ENCODE data around the gene CPA3. TPM values are rescaled to one million over a fixed set of nuclear protein-coding genes. Genes with fewer than 3 reads are reported as not detected.

CPA3 gene
- total RNA-seq, 1 experiment from 2014 or later, result not detected

DNA sequence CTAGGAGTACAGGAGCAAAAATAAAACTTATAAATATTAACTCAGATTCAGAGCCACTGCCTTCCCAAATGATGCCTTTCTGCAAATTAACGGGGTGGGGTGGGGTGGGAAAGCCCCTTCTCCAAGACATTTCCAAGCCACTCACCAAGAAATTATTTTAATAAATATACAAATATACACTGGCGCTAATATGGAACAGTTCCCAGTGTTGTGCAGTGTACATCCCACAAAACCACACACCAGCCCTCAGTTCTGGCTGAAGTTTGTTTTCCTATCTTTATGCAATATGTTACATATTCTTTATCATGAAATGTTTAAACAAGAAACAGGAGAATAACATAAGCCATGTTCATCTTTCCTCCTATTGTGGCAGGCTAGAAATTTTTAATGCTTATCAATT, 73.2 kb downstream of the CPA3 start:
- CTCF ChIA-PET, result no interaction called here
- H3K36me3 Mint-ChIP-seq, result no peaks in the 10 kb centered on the region

DNA sequence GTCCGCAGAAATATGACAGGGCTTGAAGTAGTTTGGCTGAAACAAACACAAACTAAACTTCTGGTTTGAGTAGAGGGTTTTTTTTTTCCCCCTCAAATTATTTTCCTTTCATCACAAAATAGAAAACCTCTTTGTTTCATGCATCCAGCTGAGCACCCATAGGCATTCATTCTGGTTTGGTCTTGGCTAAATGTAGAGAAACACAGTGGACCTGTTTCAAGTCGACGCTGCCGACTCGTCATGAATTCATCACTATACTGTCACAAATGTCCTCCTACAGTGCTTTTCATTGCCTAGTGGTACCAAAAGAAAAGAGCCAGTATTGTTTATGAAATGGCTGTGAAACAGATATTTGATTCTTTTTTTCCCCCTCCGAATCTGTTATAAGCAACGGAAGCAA, 73.8 kb downstream of the CPA3 start:
- H3K27me3 Mint-ChIP-seq (ENCODE audit: low read depth), result no peaks in the 10 kb centered on the region
- no peak overlapping the region for H3K27ac Mint-ChIP-seq
- H3K9me3 Mint-ChIP-seq, result no peaks in the 10 kb centered on the region
- ChIA-PET CTCF (no interaction called here), POLR2A (no interaction called here)
- no peak for TF ChIP-seq ZNF219 (CRISPR knock-in tag; IDR thresholded peaks at IDR 0.05; ENCODE audit: borderline replicate concordance)
- TF ChIP-seq JAZF1 (CRISPR knock-in tag; IDR thresholded peaks at IDR 0.05), result no peak
- TF ChIP-seq MLX (CRISPR knock-in tag; IDR thresholded peaks at IDR 0.05), result no peak
- TF ChIP-seq, protein P1, sequence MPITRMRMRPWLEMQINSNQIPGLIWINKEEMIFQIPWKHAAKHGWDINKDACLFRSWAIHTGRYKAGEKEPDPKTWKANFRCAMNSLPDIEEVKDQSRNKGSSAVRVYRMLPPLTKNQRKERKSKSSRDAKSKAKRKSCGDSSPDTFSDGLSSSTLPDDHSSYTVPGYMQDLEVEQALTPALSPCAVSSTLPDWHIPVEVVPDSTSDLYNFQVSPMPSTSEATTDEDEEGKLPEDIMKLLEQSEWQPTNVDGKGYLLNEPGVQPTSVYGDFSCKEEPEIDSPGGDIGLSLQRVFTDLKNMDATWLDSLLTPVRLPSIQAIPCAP (CRISPR knock-in tag; IDR thresholded peaks at IDR 0.05), result no peak
- no peak for TF ChIP-seq PRRX2 (CRISPR knock-in tag; IDR thresholded peaks at IDR 0.05)
- TF ChIP-seq MYBL2 (CRISPR knock-in tag; IDR thresholded peaks at IDR 0.05), result no peak
- no peak for ATAC-seq
- no peaks in the 10 kb centered on the region for H3K36me3 Mint-ChIP-seq
- H3K4me1 Mint-ChIP-seq, result no peaks in the 10 kb centered on the region
- DNase-seq (ENCODE audit: low spot score), result no peak
- H3K4me3 Mint-ChIP-seq, result no peak overlapping the region

More for the DNA sequence above, 73.2 kb downstream of the CPA3 start:
- POLR2A ChIA-PET, result no interaction called here
- TF ChIP-seq ZBTB21 (CRISPR knock-in tag; IDR thresholded peaks at IDR 0.05; ENCODE audit: borderline replicate concordance), result no peak
- no peak for TF ChIP-seq ZNF281 (CRISPR knock-in tag; IDR thresholded peaks at IDR 0.05)
- TF ChIP-seq ZNF317 (CRISPR knock-in tag; IDR thresholded peaks at IDR 0.05; ENCODE audit: borderline replicate concordance, low read depth), result no peak
- no peak for TF ChIP-seq GRHL2 (CRISPR knock-in tag; IDR thresholded peaks at IDR 0.05; ENCODE audit: insufficient replicate concordance, severe bottlenecking)
- no peak for TF ChIP-seq CREM (CRISPR knock-in tag; IDR thresholded peaks at IDR 0.05)
- no peak for TF ChIP-seq FOXP4 (CRISPR knock-in tag; IDR thresholded peaks at IDR 0.05)
- TF ChIP-seq SMAD4 (CRISPR knock-in tag; IDR thresholded peaks at IDR 0.05), result no peak
- no peak for TF ChIP-seq NFE2L1 (CRISPR knock-in tag; IDR thresholded peaks at IDR 0.05)
- no peak for TF ChIP-seq JUN (CRISPR knock-in tag; IDR thresholded peaks at IDR 0.05)
- TF ChIP-seq ZNF232 (CRISPR knock-in tag; IDR thresholded peaks at IDR 0.05), result no peak
- TF ChIP-seq, protein P1 (CRISPR knock-in tag; IDR thresholded peaks at IDR 0.05), result no peak
- TF ChIP-seq SP1 (CRISPR knock-in tag; conservative IDR thresholded peaks at IDR 0.05), result no peak
- TF ChIP-seq EMX1 (CRISPR knock-in tag; IDR thresholded peaks at IDR 0.05), result no peak
- TF ChIP-seq TEAD1 (CRISPR knock-in tag; IDR thresholded peaks at IDR 0.05), result no peak
- TF ChIP-seq, protein P2, sequence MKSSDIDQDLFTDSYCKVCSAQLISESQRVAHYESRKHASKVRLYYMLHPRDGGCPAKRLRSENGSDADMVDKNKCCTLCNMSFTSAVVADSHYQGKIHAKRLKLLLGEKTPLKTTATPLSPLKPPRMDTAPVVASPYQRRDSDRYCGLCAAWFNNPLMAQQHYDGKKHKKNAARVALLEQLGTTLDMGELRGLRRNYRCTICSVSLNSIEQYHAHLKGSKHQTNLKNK (CRISPR knock-in tag; IDR thresholded peaks at IDR 0.05), result no peak
- no peaks in the 10 kb centered on the region for H3K27me3 Mint-ChIP-seq (ENCODE audit: low read depth)
- H3K27ac Mint-ChIP-seq, result no peak overlapping the region
- ATAC-seq (no peak), DNase-seq (ENCODE audit: low spot score) (no peak)
- no peaks in the 10 kb centered on the region for H3K4me1 Mint-ChIP-seq
- no peak overlapping the region for H3K4me3 Mint-ChIP-seq
- no peaks in the 10 kb centered on the region for H3K9me3 Mint-ChIP-seq
